Right lobe of liver (tissue), 6 donors: ENCODE data around the gene CACYBP. TPM values are rescaled to one million over a fixed set of nuclear protein-coding genes. Genes with fewer than 3 reads are reported as not detected.

Source experiments
- ATAC-seq, 4 donors: fragments of 200-7000 bp; cut with Tn5 transposase; one replicate each; pipeline ENCODE4 v1.9.1; 2020; ENCODE audit warnings: mild to moderate bottlenecking in 4 of 4, moderate library complexity in 4 of 4
- DNase-seq, 3 donors: peaks; one replicate each; pipeline ENCODE4 v3.0.0-alpha.2; 2020
- H3K27ac ChIP-seq, 3 donors: fragments of 200-600 bp; one replicate each; pipeline ENCODE4 v1.8.0; 2022
- H3K27me3 ChIP-seq, 2 donors: fragments of 200-600 bp; one replicate each; pipeline ENCODE4 v1.8.0; 2022
- H3K36me3 ChIP-seq, 4 donors: fragments of 200-600 bp; sonication (generic) in 1 of 4; one replicate each; pipeline versions ENCODE4 v1.5.1 to v1.8.0; 2017 to 2022; ENCODE audit warnings: control low read depth in 1 of 4
- H3K4me1 ChIP-seq, 4 donors: fragments of 200-600 bp; sonication (generic) in 1 of 4; one replicate each; pipeline versions ENCODE4 v1.5.1 to v1.8.0; 2017 to 2022; ENCODE audit warnings: control low read depth in 1 of 4
- H3K4me3 ChIP-seq, 3 donors: fragments of 200-600 bp; one replicate each; pipeline ENCODE4 v1.8.0; 2022
- H3K9me3 ChIP-seq, 4 donors: fragments of 200-600 bp; sonication (generic) in 1 of 4; one replicate each; pipeline versions ENCODE4 v1.5.1 to v1.8.0; 2017 to 2022; ENCODE audit warnings: control low read depth in 1 of 4
- POLR2A ChIP-seq: fragments of 450-650 bp; IDR thresholded peaks from one replicate; pipeline ENCODE4 v1.6.1; 2017; ENCODE audit warnings: antibody characterized with exemption, mild to moderate bottlenecking
- WGBS: methylation state at CpG from one replicate; pipeline ENCODE4 v1.1.6; 2018; ENCODE audit warnings: low coverage, low lambda C conversion rate; ENCODE audit not compliant: insufficient coverage; ENCODE audit errors: missing lambda C conversion rate; 5-methylcytosine and 5-hydroxymethylcytosine counted together
- intact Hi-C, 2 donors: fragments of 100-400 bp; cut with DNase I; formaldehyde crosslinking; loops; one replicate each; pipeline versions ENCODE4 v1.11.2 to v1.14.1; 2022
- total RNA-seq, 6 experiments: library from RNA; depleted of rRNA in 2 of 6; stranded (reverse); fragments of >200 nt in 2 of 6; fragmentation: NEBNext Ultra II Directional in 3 of 6; extraction: Animal tissue kit (Norgen Biotek cat#: 25700) in 3 of 6; gene quantifications; one replicate each; pipeline versions ENCODE4 v1.1.0 to v1.2.4, GENCODE V29; 2016 to 2023
- TF ChIP-seq, protein P1 (sequence below), 4 donors: fragments of 200-600 bp in 3 of 4; fragments of 450-650 bp in 1 of 4; IDR thresholded peaks; one replicate each; pipeline versions ENCODE4 v1.5.1 to v1.8.0; 2016 to 2022; ENCODE audit warnings: antibody characterized with exemption in 4 of 4, mild to moderate bottlenecking in 2 of 4
- donor health status: DM: no; HTN: yes; CAD: no.
- donor health status: DM: no; HTN: no; CAD: no.
- donor health status: DM: no; HTN: no; CAD: no.
- donor health status: DM: no; HTN: yes; CAD: no.
- donor health status: DM: no; HTN: yes; CAD: no.

The CACYBP gene
- total RNA-seq, 6 experiments from 2014 or later: 20.3 to 60.0 (median 31.2) TPM

DNA sequence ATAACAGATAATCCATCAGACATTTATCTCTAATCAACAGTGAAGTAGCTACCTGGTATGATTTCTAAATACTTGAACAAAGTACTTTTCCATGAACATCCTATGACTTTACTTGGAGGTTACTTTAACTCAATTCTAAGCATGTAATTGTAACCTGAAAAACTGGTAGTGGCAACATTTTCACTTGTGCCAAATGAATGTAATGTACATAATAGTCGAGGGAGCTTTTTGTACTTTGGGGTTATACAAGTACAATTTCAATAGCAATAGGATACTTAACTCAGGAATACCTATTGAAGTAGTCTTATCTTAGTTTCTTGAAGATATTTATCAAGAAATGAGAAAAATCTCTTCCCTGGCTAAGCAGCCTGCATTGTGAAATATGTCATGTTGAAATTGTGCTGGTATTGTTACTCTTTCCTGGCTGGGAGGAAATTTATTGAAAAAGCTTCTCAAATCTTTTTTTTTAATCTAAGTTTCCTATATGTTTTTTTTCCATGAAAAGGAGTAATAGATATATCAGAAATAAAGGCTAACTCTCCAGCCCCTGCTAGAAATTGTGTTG, 33.7 kb upstream of the CACYBP start:
- TF ChIP-seq, protein P1, sequence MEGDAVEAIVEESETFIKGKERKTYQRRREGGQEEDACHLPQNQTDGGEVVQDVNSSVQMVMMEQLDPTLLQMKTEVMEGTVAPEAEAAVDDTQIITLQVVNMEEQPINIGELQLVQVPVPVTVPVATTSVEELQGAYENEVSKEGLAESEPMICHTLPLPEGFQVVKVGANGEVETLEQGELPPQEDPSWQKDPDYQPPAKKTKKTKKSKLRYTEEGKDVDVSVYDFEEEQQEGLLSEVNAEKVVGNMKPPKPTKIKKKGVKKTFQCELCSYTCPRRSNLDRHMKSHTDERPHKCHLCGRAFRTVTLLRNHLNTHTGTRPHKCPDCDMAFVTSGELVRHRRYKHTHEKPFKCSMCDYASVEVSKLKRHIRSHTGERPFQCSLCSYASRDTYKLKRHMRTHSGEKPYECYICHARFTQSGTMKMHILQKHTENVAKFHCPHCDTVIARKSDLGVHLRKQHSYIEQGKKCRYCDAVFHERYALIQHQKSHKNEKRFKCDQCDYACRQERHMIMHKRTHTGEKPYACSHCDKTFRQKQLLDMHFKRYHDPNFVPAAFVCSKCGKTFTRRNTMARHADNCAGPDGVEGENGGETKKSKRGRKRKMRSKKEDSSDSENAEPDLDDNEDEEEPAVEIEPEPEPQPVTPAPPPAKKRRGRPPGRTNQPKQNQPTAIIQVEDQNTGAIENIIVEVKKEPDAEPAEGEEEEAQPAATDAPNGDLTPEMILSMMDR (IDR thresholded peaks at IDR 0.05): no peak
- no peak for TF ChIP-seq POLR2A
- Histone ChIP-seq H3K36me3 (no peaks in the 10 kb centered on the region), H3K27ac (peak overlapping the region; percentile 59 to 74 (median 61)), H3K9me3 (no peaks in the 10 kb centered on the region), H3K4me3 (no peak overlapping the region), H3K27me3 (no peaks in the 10 kb centered on the region), H3K4me1 (peaks cover 0 to 32% (median 0%) of the 10 kb centered on the region in 4 donors)
- ATAC-seq: no peak
- WGBS: 0% methylated on average over 1 of the region's 1 CpG
- intact Hi-C loops: no loop called here
- no peak for DNase-seq

DNA sequence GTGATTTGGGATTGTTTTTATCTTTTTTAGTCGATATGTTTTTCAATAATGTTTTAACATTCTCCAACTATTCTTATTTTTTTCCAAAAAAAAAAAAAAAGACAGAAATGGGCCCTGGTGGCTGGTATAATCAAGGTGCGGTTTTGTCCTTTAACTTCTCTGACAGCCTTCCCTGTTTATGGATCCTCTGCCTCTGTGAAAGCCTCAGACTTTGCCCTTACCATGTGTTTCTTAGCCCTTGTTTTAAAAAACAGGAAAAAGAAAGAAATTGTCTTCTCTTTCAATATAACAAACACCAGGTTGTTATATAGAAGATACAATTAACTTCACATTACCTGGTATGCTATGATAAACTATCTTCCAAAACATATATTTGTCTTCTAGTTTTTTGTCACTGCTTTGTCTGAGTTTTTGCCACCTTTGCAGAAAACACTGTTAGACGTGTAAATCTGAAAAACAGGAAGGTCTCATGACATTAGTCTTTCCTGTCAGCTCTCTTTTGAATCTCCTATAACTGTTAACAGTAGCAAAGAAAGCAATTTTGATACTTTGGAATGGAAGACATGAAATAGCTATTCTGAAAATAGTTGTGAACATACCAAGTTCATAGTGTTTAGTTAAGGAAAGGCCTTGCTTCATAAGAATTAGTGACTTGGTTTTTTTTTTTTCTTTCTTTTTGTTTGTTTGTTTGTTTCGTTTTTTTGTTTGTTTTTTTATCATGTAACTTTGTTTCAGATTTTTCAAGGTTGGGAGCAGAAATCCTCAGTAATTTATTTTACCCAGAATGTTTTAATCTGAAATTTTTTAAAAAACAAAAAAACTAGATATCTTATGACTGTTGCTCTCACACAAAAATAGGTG, 31.7 kb upstream of the CACYBP start:
- peaks cover 0 to 32% (median 0%) of the 10 kb centered on the region in 4 donors for H3K4me1 ChIP-seq
- ATAC-seq (peak; percentile 31 to 47 (median 36)), DNase-seq (no peak)
- intact Hi-C loops: no loop called here
- no peak for TF ChIP-seq POLR2A
- TF ChIP-seq, protein P1 (IDR thresholded peaks at IDR 0.05): no peak
- H3K27ac ChIP-seq: peak overlapping the region; percentile 18 to 74 (median 40)
- H3K27me3 ChIP-seq: no peaks in the 10 kb centered on the region
- no peaks in the 10 kb centered on the region for H3K36me3 ChIP-seq
- H3K4me3 ChIP-seq: no peak overlapping the region
- H3K9me3 ChIP-seq: no peaks in the 10 kb centered on the region
- WGBS: 30% methylated on average over 4 of the region's 4 CpGs

DNA sequence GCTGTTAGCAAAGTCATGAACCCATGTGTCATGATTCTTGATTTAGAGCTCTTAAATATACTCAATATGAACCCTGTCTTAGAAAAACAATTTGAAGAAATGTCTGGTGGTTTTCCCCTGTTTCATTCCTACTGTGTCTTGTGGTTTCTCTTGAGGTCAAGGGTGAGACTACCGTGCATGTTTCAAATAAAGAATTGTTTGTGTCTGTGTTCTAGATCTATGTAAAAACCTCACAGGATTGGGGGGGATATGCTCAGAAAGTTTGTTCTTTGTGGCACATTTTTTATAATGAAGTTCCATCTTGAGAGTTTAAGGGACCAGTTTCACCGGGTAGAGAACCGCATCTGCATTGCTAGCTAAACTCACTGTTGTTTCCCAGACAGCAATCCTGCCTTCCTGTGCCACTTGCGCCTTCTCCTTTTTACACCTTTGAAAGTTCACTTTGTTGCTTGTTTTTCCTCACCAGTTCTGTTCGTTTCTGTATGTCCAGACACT, 30.9 kb upstream of the CACYBP start:
- no peaks in the 10 kb centered on the region for H3K36me3 ChIP-seq
- intact Hi-C loops: no loop called here
- DNase-seq: no peak
- WGBS: 52% methylated on average over 5 of the region's 5 CpGs
- H3K27ac ChIP-seq: peak overlapping the region in 2 of 3 donors; percentile 40 to 74
- no peaks in the 10 kb centered on the region for H3K27me3 ChIP-seq
- H3K9me3 ChIP-seq: no peaks in the 10 kb centered on the region
- TF ChIP-seq POLR2A: no peak
- TF ChIP-seq, protein P1 (IDR thresholded peaks at IDR 0.05): no peak
- peak in 2 of 4 donors; percentile 5 for ATAC-seq
- H3K4me1 ChIP-seq: peaks cover 0 to 32% (median 0%) of the 10 kb centered on the region in 4 donors
- H3K4me3 ChIP-seq: no peak overlapping the region

DNA sequence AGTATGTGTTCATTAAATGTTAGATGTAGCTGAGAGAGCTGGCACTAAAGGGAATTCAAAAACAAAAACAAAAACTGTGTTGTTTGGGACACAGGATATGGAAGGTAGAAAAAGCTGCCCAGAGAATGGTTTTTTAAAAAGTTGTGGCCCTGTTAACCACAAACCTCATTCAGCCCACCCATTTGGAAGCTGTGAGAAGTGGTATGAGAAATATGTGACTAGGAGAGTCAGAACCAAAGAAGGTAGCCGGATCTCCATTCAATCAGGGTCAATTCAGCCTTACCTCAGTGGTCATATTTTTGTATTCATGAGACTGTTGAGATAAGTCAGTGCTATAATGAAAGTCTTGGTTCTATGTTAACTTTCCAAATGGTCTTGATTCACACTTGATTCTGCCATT, 29.8 kb upstream of the CACYBP start:
- Histone ChIP-seq H3K9me3 (no peaks in the 10 kb centered on the region), H3K27me3 (no peaks in the 10 kb centered on the region), H3K4me1 (peaks cover 0 to 30% (median 0%) of the 10 kb centered on the region in 4 donors), H3K36me3 (no peaks in the 10 kb centered on the region), H3K27ac (no peak overlapping the region), H3K4me3 (no peak overlapping the region)
- ATAC-seq: no peak
- no peak for TF ChIP-seq POLR2A
- TF ChIP-seq, protein P1 (IDR thresholded peaks at IDR 0.05): no peak
- no peak for DNase-seq
- intact Hi-C loops: no loop called here
- 100% methylated on average over 1 of the region's 1 CpG for WGBS
